Fibroblast of lung (primary cell): ENCODE results near the gene GRIPAP1. TPM values are rescaled to one million over a fixed set of nuclear protein-coding genes. Genes with fewer than 3 reads are reported as not detected.

Experiments
- DNase-seq, 2 donors: peaks; one replicate each; pipeline versions ENCODE4 v3.0.0 to v3.0.0-alpha.2; 2010; ENCODE audit warnings: low read depth in 2 of 2
- H2AFZ ChIP-seq: 2 replicates; pipeline ENCODE4 v1.5.1; 2012; ENCODE audit warnings: low read length, control low read depth, inconsistent platforms
- H3K27ac ChIP-seq: 2 replicates; pipeline ENCODE4 v1.5.1; 2011; ENCODE audit warnings: low read length, control low read depth; ENCODE audit not compliant: insufficient read depth
- H3K27me3 ChIP-seq: 2 replicates; pipeline ENCODE4 v1.5.1; 2011; ENCODE audit warnings: mild to moderate bottlenecking, low read length; ENCODE audit not compliant: control insufficient read depth, insufficient read depth
- H3K36me3 ChIP-seq: 2 replicates; pipeline ENCODE4 v1.5.1; 2011; ENCODE audit warnings: low read length; ENCODE audit not compliant: control insufficient read depth, insufficient read depth
- H3K4me1 ChIP-seq: 2 replicates; pipeline ENCODE4 v1.5.1; 2011; ENCODE audit warnings: low read length; ENCODE audit not compliant: control insufficient read depth, insufficient read depth; ENCODE audit errors: extremely low read depth
- H3K4me2 ChIP-seq: 2 replicates; pipeline ENCODE4 v1.5.1; 2011; ENCODE audit warnings: low read length, control low read depth; ENCODE audit not compliant: insufficient read depth; ENCODE audit errors: extremely low read depth
- H3K4me3 ChIP-seq, 4 experiments: fragments of 200-600 bp in 1 of 4; sonication (generic) in 1 of 4; replicated peaks in 1 of 4; 2 replicates each; pipeline ENCODE4 v1.5.1; 2011 to 2016; ENCODE audit warnings: low read length in 4 of 4, low read depth in 3 of 4, mild to moderate bottlenecking in 3 of 4, control low read depth in 2 of 4, inconsistent platforms in 1 of 4, mixed read lengths in 1 of 4; ENCODE audit not compliant: insufficient read depth in 1 of 4; ENCODE audit errors: control extremely low read depth in 1 of 4
- H3K79me2 ChIP-seq: 2 replicates; pipeline ENCODE4 v1.5.1; 2012; ENCODE audit warnings: mild to moderate bottlenecking, low read length, inconsistent platforms; ENCODE audit not compliant: control insufficient read depth, insufficient read depth
- H3K9ac ChIP-seq: 2 replicates; pipeline ENCODE4 v1.5.1; 2011; ENCODE audit warnings: mild to moderate bottlenecking, low read length, control low read depth; ENCODE audit not compliant: insufficient read depth
- H3K9me3 ChIP-seq: 2 replicates; pipeline ENCODE4 v1.5.1; 2012; ENCODE audit warnings: low read depth, low read length; ENCODE audit not compliant: control insufficient read depth, insufficient read depth
- H4K20me1 ChIP-seq: 2 replicates; pipeline ENCODE4 v1.5.1; 2011; ENCODE audit warnings: low read length; ENCODE audit not compliant: control insufficient read depth, insufficient read depth; ENCODE audit errors: extremely low read depth
- CTCF ChIP-seq, 2 donors: IDR thresholded peaks in 1 of 2; conservative IDR thresholded peaks in 1 of 2; 1 replicate in 1 of 2; 2 replicates in 1 of 2; pipeline ENCODE4 v1.5.1; 2011 to 2012; ENCODE audit warnings: low read length in 2 of 2, control low read depth in 1 of 2, inconsistent platforms in 1 of 2, low read depth in 1 of 2, mild to moderate bottlenecking in 1 of 2
- EZH2 ChIP-seq: IDR thresholded peaks from 2 replicates; pipeline ENCODE4 v1.5.1; 2012; ENCODE audit warnings: low read length, control low read depth, mild to moderate bottlenecking; ENCODE audit errors: missing control alignments
- polyA plus RNA-seq, 2 donors: library from polyadenylated mRNA; depleted of rRNA in 1 of 2; stranded (reverse) in 1 of 2; unstranded in 1 of 2; fragments of >200 nt; gene quantifications; 2 replicates each; pipeline ENCODE4 v1.2.1, GENCODE V29; 2011 to 2012; ENCODE audit warnings: missing spikeins in 1 of 2
- total RNA-seq: library from RNA; depleted of rRNA; stranded (reverse); fragments of >200 nt; gene quantifications from 2 replicates; pipeline ENCODE4 v1.2.1, GENCODE V29; 2014

GRIPAP1 gene
- total and polyA plus RNA-seq, 2 donors (not counting 1 experiment from before 2014, with no cell fraction given), result 18.5 to 26.4 TPM

GRCh38 chrX:49042581-49043219 lies 40.6 kb upstream of the GRIPAP1 start:
- Histone ChIP-seq H3K27me3 (no peaks in the 10 kb centered on the region), H3K4me3 (peak overlapping the region; percentile 72 to 94 (median 76)), H4K20me1 (no peaks in the 10 kb centered on the region), H3K4me1 (peaks cover 9% of the 10 kb centered on the region), H3K36me3 (peaks cover 17% of the 10 kb centered on the region), H3K9me3 (no peaks in the 10 kb centered on the region), H2AFZ (no peak overlapping the region), H3K9ac (peak overlapping the region; percentile 85), H3K4me2 (peak overlapping the region; percentile 92), H3K27ac (peak overlapping the region; percentile 92), H3K79me2 (peaks cover 45% of the 10 kb centered on the region)
- no peak for TF ChIP-seq CTCF (conservative IDR thresholded peaks at IDR 0.05 in 1 of 2, IDR thresholded peaks at IDR 0.05 in 1 of 2; ENCODE audit: low read depth in 1 of 2, low read length in 2 of 2)
- peak in 1 of 2 donors; percentile 13 for DNase-seq

- Histone ChIP-seq H3K9ac (peak overlapping the region; percentile 85), H3K9me3 (no peaks in the 10 kb centered on the region), H4K20me1 (no peaks in the 10 kb centered on the region), H3K27ac (peak overlapping the region; percentile 92), H3K27me3 (no peaks in the 10 kb centered on the region), H3K79me2 (peaks cover 47% of the 10 kb centered on the region), H3K4me2 (peak overlapping the region; percentile 92), H3K4me3 (peak overlapping the region; percentile 72 to 94 (median 76)), H2AFZ (no peak overlapping the region), H3K36me3 (peaks cover 19% of the 10 kb centered on the region), H3K4me1 (peaks cover 9% of the 10 kb centered on the region)
- TF ChIP-seq EZH2 (no peak), CTCF (conservative IDR thresholded peaks at IDR 0.05 in 1 of 2, IDR thresholded peaks at IDR 0.05 in 1 of 2; ENCODE audit: low read depth in 1 of 2, low read length in 2 of 2) (no peak)
- peak; percentile 56 to 69 for DNase-seq
These were observed 39.9 kb upstream of the GRIPAP1 start for GRCh38 chrX:49041744-49042580.

- H3K36me3 ChIP-seq, result peaks cover 19% of the 10 kb centered on the region
These were observed 38.4 kb upstream of the GRIPAP1 start for GRCh38 chrX:49040376-49040955.

More at GRCh38 chrX:49040376-49040955, 38.4 kb upstream of the GRIPAP1 start:
- Histone ChIP-seq H3K9ac (peak overlapping the region; percentile 30), H4K20me1 (no peaks in the 10 kb centered on the region), H3K9me3 (no peaks in the 10 kb centered on the region), H3K27me3 (no peaks in the 10 kb centered on the region), H3K27ac (peak overlapping the region; percentile 77), H2AFZ (no peak overlapping the region), H3K4me2 (peak overlapping the region; percentile 85), H3K4me1 (peaks cover 9% of the 10 kb centered on the region), H3K79me2 (peaks cover 47% of the 10 kb centered on the region), H3K4me3 (peak overlapping the region; percentile 36 to 76 (median 54))
- peak; percentile 23 to 30 for DNase-seq
- TF ChIP-seq EZH2 (no peak), CTCF (conservative IDR thresholded peaks at IDR 0.05 in 1 of 2, IDR thresholded peaks at IDR 0.05 in 1 of 2; ENCODE audit: low read depth in 1 of 2, low read length in 2 of 2) (no peak)
